ACC112 (cell line): ENCODE measurements around the gene DAGLA.

Experiments used
- H2AFZ ChIP-seq: fragments of 200-600 bp; sonication (generic); one replicate; pipeline ENCODE4 v1.6.0; 2017; ENCODE audit warnings: antibody characterized with exemption, low read length; ENCODE audit not compliant: unreplicated experiment
- H3K27ac ChIP-seq: fragments of 200-600 bp; sonication (generic); 2 replicates; pipeline ENCODE4 v1.5.1; 2014; ENCODE audit warnings: low read depth, mild to moderate bottlenecking, antibody characterized with exemption, low read length, moderate library complexity
- H3K27me3 ChIP-seq: fragments of 200-600 bp; sonication (generic); 2 replicates; pipeline ENCODE4 v1.6.1; 2014; ENCODE audit warnings: mild to moderate bottlenecking, antibody characterized with exemption, low read length, moderate library complexity, mixed read lengths; ENCODE audit not compliant: insufficient read depth
- H3K36me3 ChIP-seq: fragments of 200-600 bp; sonication (generic); 2 replicates; pipeline ENCODE4 v1.6.1; 2016; ENCODE audit warnings: mild to moderate bottlenecking, antibody characterized with exemption, low read length, moderate library complexity, mixed read lengths; ENCODE audit not compliant: insufficient read depth
- H3K4me1 ChIP-seq: fragments of 200-600 bp; sonication (generic); one replicate; pipeline ENCODE4 v1.6.1; 2016; ENCODE audit warnings: low read length, mixed read lengths; ENCODE audit not compliant: insufficient read depth, unreplicated experiment, control insufficient read depth
- H3K4me3 ChIP-seq: fragments of 200-600 bp; sonication (generic); 2 replicates; pipeline ENCODE4 v1.5.1; 2014; ENCODE audit warnings: mild to moderate bottlenecking, low read depth, low read length
- H3K79me2 ChIP-seq: fragments of 200-600 bp; sonication (generic); one replicate; pipeline ENCODE4 v1.6.0; 2016; ENCODE audit warnings: low read length; ENCODE audit not compliant: control insufficient read depth, unreplicated experiment, insufficient read depth

DAGLA gene

DNA sequence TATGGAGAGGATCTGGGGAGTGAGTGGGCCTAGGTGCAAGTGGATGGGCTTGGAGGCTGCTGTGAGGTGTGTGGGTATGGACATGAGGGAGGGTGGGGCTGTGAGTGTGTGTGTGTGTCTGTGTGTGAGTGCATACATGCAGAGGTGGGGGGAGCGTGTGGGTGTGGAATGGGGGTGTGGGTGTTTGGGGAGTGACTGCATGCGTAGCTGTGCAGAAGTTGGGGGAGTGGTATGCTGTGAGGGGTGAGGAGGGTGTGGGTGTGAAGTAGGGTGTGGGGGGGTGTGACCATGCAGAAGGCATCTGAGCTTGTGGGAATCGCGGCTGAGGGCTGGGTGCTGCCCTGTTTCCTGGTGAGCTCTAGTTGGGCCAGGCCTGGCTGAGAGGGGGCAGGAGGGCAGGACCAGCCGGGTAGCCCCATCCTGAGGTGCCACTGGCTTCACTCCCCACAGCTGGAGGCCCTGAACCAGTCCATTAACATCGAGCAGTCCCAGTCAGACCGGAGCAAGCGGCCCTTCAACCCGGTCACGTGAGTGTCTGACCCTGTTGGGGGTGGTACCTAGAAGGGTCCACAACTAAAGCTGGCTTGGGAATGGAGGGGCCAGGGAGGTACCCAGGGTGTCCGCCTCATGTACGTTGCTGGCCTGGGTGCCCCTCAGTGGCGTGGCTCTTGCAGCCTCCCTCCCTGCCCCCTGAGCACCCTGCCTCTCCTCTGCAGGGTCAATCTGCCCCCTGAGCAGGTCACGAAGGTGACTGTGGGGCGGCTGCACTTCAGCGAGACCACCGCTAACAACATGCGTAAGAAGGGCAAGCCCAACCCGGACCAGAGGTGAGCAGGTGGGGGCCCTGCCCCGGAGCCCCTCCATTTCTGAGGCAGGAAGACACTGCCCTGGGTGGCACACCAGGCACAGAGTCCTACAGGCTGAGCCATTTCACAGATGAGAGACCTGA lies 95.7 kb downstream of the DAGLA start:
- Histone ChIP-seq H3K27ac (no peak overlapping the region), H3K36me3 (no peaks in the 10 kb centered on the region), H3K4me3 (no peak overlapping the region), H2AFZ (no peak overlapping the region), H3K79me2 (no peaks in the 10 kb centered on the region), H3K4me1 (no peaks in the 10 kb centered on the region), H3K27me3 (no peaks in the 10 kb centered on the region)

DNA sequence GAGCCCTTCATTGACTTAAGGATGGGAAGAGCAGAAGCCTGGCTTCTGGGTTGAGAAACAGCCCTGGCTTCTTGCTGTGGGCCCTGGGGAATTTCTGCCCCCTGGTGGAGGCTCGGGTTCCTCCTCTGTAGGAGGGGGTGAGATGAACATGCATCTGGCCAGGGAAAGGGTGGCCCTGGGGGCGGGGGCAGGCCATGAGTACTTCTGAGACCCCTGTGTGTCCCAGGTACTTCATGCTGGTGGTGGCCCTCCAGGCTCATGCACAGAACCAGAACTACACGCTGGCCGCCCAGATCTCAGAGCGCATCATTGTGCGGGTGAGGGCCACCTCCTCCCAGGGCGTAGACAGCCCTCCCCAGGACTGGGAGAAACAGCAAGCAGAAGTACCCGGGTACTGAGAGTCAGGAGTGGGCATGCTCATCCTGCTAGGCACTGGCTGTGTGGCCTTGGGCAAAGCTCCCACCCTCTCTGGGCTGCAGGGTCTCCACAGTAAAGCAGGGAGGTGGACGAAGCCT lies 96.4 kb downstream of the DAGLA start:
- Histone ChIP-seq H3K36me3 (no peaks in the 10 kb centered on the region), H2AFZ (no peak overlapping the region), H3K27ac (no peak overlapping the region), H3K27me3 (no peaks in the 10 kb centered on the region), H3K4me1 (no peaks in the 10 kb centered on the region), H3K4me3 (no peak overlapping the region), H3K79me2 (no peaks in the 10 kb centered on the region)

DNA sequence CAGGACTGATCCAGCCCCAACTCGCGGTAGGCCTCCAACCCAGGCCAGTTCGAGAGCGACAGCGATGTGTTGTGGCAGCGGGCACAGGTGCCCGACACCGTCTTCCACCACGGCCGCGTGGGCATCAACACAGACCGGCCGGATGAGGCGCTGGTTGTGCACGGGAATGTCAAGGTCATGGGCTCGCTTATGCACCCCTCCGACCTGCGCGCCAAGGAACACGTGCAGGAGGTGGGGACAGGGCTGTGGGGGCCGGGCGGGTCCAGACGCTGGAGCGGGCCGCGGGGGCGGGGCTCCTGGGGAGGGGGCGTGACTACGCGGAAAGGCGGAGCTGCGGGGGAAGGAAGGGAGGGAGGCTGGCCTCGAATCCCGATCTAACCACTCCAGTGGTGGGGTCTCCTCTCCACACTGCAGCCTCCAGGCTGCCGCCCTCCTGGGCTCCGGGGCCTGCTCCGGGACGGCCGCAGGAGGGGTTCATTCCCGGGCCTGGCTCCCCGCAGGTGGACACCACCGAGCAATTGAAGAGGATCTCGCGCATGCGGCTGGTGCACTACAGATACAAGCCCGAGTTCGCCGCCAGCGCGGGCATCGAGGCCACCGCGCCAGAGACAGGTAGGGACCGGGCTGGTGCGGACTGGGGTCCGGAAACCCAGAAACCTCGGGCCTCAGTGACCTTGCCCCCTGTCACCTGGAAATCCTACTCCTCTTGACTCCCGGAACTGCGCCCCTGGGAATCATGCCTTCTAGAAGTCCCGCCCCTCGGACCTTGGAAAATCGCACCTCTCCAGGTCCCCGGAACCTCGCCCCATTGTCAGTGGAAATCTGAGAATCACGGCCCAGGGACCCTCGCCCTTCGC lies 97.3 kb downstream of the DAGLA start:
- Histone ChIP-seq H3K4me3 (no peak overlapping the region), H2AFZ (no peak overlapping the region), H3K4me1 (no peaks in the 10 kb centered on the region), H3K27me3 (no peaks in the 10 kb centered on the region), H3K27ac (no peak overlapping the region), H3K36me3 (no peaks in the 10 kb centered on the region), H3K79me2 (no peaks in the 10 kb centered on the region)

DNA sequence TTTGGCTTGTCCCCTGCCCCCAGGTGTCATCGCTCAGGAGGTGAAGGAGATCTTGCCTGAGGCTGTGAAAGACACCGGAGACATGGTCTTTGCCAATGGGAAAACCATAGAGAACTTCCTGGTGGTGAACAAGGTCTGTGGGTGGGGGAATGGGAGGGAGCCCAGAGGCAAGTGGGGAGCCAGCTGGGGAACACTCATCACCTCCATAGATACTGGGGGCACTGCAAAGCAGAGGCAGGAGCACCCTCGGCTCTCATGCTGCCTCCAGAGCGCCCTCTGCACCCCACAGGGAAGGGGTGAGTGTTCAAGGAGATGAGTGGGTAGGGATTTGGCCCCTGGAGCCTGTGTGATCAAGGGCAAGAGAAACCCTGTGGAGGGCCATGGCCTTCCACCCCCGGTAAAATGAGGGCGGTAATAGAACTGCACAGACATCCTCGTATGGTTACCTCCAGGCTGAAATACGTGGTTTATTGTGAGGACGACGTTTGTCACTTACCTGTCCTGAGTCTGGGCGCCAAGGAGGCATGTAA lies 98.2 kb downstream of the DAGLA start:
- Histone ChIP-seq H2AFZ (no peak overlapping the region), H3K4me3 (no peak overlapping the region), H3K36me3 (no peaks in the 10 kb centered on the region), H3K27ac (no peak overlapping the region), H3K27me3 (no peaks in the 10 kb centered on the region), H3K4me1 (no peaks in the 10 kb centered on the region), H3K79me2 (no peaks in the 10 kb centered on the region)

DNA sequence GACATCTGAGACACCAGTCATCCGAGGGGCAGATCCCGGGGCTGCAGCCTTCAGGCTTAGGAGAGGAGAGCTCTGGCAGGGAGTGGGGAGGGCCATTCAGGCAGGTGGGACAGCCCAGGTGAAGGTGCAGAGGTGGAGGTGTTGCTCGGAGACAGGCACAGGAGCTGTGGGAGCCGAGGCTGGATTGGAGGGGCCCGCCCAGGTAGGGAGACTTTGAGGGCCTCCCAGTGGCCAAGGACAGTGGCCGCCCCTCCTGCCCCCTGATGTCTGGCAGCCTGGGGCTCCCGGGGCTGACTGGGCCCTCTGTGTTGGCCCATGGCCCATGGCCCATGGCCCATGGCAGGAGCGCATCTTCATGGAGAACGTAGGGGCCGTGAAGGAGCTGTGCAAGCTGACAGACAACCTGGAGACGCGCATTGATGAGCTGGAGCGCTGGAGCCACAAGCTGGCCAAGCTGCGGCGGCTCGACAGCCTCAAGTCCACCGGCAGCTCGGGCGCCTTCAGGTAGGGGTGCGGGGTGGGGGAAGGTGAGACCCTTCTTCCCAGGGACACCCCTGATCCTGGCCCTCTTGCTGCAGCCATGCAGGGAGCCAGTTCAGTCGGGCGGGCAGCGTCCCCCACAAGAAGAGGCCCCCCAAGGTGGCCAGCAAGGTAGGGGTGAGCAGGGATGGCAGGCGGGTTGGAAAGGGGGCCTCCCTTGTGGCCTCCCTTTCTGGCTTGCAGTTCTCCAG lies 98.9 kb downstream of the DAGLA start:
- Histone ChIP-seq H3K4me1 (no peaks in the 10 kb centered on the region), H3K36me3 (no peaks in the 10 kb centered on the region), H3K79me2 (no peaks in the 10 kb centered on the region), H3K27me3 (no peaks in the 10 kb centered on the region), H3K4me3 (no peak overlapping the region), H2AFZ (no peak overlapping the region), H3K27ac (no peak overlapping the region)

DNA sequence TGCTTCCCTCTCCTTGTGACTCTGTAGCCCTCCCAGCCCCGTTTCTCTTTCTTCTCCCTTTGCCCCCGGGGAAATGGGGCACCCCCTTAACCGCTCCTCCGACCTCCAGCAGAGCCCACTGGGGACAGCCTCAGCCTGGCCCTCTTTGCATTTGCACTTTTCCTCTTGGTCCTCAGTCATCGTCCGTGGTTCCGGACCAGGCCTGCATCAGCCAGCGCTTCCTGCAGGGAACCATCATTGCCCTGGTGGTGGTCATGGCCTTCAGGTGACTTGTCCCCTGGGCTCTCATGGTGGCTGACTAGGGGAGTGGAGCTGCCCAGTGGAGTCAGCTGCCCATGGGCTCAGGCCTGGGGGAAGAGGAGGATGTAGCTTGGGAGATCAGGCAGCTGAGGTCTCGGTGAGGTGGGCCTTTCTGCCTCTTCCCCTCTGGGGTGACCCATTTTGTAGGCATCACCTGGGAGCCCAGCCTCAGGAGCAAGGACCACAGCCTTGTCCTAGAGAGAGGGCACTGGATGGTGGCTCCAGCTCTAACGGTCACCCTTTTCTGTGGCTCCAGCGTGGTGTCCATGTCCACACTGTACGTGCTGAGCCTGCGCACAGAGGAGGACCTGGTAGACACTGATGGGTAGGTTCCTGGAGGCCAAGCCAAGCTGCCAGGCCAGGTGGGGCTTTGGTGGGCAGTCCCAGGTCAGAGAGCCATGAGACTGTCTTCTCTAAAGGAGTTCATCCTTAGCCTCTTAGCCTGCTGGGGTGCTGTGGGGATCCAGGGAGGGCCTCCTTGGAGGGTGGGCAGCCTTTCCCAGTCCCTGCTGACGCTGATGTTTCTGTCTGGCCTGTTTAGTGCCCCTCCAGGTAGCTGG lies 99.7 kb downstream of the DAGLA start:
- Histone ChIP-seq H3K27me3 (no peaks in the 10 kb centered on the region), H3K79me2 (no peaks in the 10 kb centered on the region), H3K27ac (no peak overlapping the region), H3K4me1 (no peaks in the 10 kb centered on the region), H3K4me3 (no peak overlapping the region), H2AFZ (no peak overlapping the region), H3K36me3 (no peaks in the 10 kb centered on the region)

DNA sequence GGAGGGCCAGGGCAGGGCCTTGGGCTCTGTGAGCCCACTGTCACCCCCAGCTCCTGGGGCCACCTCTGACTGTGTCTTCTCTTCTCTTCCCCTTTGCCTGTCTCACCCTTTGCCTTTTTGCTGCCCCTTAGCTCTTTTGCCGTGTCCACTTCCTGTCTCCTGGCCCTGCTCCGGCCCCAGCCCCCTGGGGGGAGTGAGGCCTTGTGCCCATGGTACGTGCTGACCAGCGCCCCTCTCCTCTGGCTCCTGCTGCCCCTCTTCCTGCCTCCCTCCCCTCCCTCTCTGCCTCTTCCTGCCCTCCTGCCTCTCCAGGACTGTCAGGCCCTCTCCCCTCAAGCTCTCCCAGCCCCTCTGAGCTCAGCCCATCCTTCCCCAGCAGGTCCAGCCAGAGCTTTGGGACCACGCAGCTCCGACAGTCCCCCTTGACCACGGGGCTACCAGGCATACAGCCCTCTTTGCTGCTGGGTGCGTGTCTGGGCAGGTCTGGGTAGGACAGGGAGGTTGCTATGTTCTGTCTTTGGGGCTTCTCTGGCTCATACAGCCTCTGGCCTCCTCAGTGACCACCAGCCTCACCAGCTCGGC lies 100.5 kb downstream of the DAGLA start:
- H3K4me1 ChIP-seq, result no peaks in the 10 kb centered on the region
- H2AFZ ChIP-seq, result no peak overlapping the region
- H3K36me3 ChIP-seq, result no peaks in the 10 kb centered on the region
- H3K27ac ChIP-seq, result no peak overlapping the region
- H3K27me3 ChIP-seq, result no peaks in the 10 kb centered on the region
- H3K79me2 ChIP-seq, result no peaks in the 10 kb centered on the region
- no peak overlapping the region for H3K4me3 ChIP-seq

DNA sequence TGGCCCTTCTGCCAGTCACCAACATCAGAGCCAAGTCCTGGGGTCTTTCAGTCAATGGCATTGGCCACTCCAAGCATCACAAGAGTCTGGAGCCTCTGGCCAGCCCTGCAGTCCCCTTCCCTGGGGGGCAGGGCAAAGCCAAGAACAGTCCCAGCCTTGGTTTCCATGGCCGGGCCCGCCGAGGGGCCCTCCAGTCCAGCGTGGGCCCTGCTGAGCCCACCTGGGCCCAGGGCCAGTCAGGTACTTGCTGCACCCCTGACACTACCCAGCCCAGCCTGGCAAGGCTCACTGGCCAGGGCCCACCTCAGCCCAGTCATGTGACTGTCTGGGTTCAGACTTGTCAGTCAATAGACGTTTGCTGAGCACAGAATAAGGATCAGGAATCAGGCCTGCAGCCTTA lies 101.4 kb downstream of the DAGLA start:
- Histone ChIP-seq H2AFZ (no peak overlapping the region), H3K4me3 (no peak overlapping the region), H3K27ac (no peak overlapping the region), H3K4me1 (no peaks in the 10 kb centered on the region), H3K36me3 (no peaks in the 10 kb centered on the region), H3K27me3 (no peaks in the 10 kb centered on the region), H3K79me2 (no peaks in the 10 kb centered on the region)

DNA sequence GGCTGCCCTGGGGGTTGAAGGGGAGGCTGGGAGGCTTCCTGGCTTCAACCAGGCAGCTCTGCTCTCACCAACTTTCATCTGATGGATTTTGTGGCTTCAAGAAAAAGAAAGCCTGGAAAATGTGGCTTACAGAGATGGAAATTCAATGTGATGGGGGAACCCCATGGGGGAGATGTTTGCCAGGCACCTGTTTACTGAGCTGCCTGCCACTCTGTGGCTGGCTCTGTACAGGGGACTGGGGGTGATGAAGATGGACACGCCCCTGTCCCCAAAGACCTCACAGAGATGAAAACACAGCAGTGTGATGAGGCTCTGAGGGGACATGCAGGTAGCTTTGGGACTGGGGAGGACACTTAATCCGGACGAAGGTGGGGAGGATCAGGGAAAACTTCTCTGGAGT lies 102.1 kb downstream of the DAGLA start:
- Histone ChIP-seq H3K27ac (no peak overlapping the region), H3K4me1 (no peaks in the 10 kb centered on the region), H2AFZ (no peak overlapping the region), H3K79me2 (no peaks in the 10 kb centered on the region), H3K4me3 (no peak overlapping the region), H3K27me3 (no peaks in the 10 kb centered on the region), H3K36me3 (no peaks in the 10 kb centered on the region)
